ENCODE data around the gene XPR1. TPM values are rescaled to one million over a fixed set of nuclear protein-coding genes. Genes with fewer than 3 reads are reported as not detected.

Gene XPR1
- 10 to 100 TPM; 16.8 to 25.3 (median 18.8) TPM for total RNA-seq

DNA sequence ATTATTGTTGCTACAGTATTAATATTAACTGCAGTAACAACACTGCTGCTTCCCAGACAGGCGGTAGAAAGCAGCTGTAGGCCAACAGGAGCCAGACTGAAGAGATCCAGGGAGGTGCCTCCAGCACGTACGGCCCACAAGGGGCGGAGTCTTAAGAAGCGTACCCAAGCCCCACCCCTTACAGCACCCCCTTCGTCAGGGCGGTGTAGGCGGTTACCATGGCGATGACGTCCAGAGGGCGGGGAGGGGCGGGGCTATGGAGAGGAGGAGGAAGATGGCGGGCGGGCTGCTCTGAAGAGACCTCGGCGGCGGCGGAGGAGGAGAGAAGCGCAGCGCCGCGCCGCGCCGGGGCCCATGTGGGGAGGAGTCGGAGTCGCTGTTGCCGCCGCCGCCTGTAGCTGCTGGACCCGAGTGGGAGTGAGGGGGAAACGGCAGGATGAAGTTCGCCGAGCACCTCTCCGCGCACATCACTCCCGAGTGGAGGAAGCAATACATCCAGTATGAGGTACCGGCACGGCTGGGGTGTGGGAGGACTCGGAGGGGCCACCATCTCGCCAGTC lies at the start of gene XPR1:
Gene XPR1, plus strand, starts transcription at position 257 of the 560 bp plus-strand sequence. Its CDS starts 180 bp downstream, at position 437.
- DNase-seq (ENCODE audit: low spot score in 2 of 2), result peak; percentile 97
- Histone ChIP-seq H3K4me1 (peaks cover 0 to 40% (median 14%) of the 10 kb centered on the region in 4 donors), H3K9me3 (no peaks in the 10 kb centered on the region), H3K27ac (peak within 1 kb of the TSS; percentile 73 to 94 (median 90)), H3K4me3 (peak within 1 kb of the TSS; percentile 58 to 87 (median 74)), H3K27me3 (no peaks in the 10 kb centered on the region), H3K36me3 (no peaks in the 10 kb centered on the region)
- peak; percentile 54 to 97 for TF ChIP-seq EP300 (IDR thresholded peaks at IDR 0.05)
- TF ChIP-seq, protein P1, sequence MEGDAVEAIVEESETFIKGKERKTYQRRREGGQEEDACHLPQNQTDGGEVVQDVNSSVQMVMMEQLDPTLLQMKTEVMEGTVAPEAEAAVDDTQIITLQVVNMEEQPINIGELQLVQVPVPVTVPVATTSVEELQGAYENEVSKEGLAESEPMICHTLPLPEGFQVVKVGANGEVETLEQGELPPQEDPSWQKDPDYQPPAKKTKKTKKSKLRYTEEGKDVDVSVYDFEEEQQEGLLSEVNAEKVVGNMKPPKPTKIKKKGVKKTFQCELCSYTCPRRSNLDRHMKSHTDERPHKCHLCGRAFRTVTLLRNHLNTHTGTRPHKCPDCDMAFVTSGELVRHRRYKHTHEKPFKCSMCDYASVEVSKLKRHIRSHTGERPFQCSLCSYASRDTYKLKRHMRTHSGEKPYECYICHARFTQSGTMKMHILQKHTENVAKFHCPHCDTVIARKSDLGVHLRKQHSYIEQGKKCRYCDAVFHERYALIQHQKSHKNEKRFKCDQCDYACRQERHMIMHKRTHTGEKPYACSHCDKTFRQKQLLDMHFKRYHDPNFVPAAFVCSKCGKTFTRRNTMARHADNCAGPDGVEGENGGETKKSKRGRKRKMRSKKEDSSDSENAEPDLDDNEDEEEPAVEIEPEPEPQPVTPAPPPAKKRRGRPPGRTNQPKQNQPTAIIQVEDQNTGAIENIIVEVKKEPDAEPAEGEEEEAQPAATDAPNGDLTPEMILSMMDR (IDR thresholded peaks at IDR 0.05), result peak; percentile 4 to 49 (median 33)
- TF ChIP-seq POLR2A (IDR thresholded peaks at IDR 0.05), result peak; percentile 87 to 98
- WGBS, 2 donors, result 1% methylated on average over 17 to 37 of the region's 41 CpGs

DNA sequence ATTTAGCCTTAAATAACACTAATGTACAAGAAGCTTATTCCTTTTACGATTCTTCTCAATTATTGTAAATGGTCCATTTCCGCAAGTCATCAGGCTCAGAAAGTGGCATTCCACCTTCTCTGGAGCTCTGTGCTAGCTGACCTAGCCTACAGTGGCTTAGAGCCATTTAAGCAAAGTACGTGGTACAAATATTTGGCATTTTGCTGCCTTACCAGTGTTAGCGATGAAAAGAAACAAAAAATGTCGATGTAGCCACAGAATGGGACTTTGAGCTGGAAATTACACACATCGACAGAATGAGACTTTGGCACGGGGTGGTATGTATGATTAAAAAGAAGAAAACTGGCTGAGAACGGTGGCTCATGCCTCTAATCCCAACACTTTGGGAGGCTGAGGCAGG lies 47.0 kb upstream of the XPR1 start:
- TF ChIP-seq POLR2A (IDR thresholded peaks at IDR 0.05) (no peak), EP300 (IDR thresholded peaks at IDR 0.05) (no peak)
- TF ChIP-seq, protein P1 (IDR thresholded peaks at IDR 0.05), result no peak
- Histone ChIP-seq H3K9me3 (peaks cover 0 to 2% (median 0%) of the 10 kb centered on the region in 4 donors), H3K27me3 (no peaks in the 10 kb centered on the region), H3K4me1 (no peaks in the 10 kb centered on the region), H3K27ac (no peak overlapping the region), H3K36me3 (no peaks in the 10 kb centered on the region), H3K4me3 (no peak overlapping the region)
- WGBS, 2 donors, result 92 to 94% methylated on average over 8 of the region's 8 CpGs
- DNase-seq (ENCODE audit: low spot score in 2 of 2), result no peak

DNA sequence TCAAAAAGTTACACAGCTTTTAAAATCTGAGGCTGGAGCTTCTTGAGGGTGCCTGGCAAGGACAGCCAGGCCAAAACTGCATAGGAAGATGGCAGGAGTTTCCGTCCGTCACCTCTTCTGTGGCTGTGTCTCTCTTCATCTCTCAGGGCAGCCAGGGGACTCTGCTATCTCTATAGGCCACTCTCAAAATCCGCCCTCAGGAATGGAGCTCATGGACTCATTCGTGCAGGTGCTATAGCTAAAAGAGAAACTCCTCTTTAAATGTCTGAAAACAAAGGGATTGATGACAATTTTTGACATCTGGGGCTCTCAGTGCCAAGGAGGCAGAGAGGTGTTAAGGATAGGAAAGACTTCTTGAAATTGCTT lies 45.8 kb upstream of the XPR1 start:
- Histone ChIP-seq H3K27me3 (no peaks in the 10 kb centered on the region), H3K27ac (no peak overlapping the region), H3K9me3 (peaks cover 0 to 2% (median 0%) of the 10 kb centered on the region in 4 donors), H3K4me1 (no peaks in the 10 kb centered on the region), H3K4me3 (no peak overlapping the region), H3K36me3 (no peaks in the 10 kb centered on the region)
- 86 to 93% methylated on average over 4 of the region's 4 CpGs for WGBS, 2 donors
- no peak for DNase-seq (ENCODE audit: low spot score in 2 of 2)
- TF ChIP-seq EP300 (IDR thresholded peaks at IDR 0.05) (no peak), POLR2A (IDR thresholded peaks at IDR 0.05) (no peak)
- TF ChIP-seq, protein P1 (IDR thresholded peaks at IDR 0.05), result no peak

DNA sequence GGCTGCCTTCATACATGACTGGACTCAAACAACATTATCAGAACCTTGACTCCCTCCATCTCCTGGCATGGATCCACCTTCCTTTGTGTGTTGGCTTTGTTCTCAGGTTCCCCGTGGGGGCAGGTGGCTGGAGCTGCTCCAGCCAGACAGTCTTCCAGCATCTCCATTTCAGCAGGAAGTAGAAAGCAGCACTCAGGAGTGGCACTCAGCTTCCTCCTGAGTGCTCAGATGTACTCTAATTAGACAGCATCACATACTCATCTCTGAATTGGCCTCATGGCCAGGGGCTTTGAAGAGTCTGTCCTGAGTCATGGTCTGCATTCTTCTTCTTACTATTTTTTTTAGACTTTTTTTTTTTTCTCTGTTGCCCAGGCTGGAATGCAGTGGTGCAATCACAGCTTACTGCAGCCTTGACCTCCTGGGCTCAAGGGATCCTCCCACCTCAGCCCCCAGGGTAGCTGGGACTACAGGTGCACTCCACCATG lies 45.1 kb upstream of the XPR1 start:
- no peak overlapping the region for H3K4me3 ChIP-seq
- no peaks in the 10 kb centered on the region for H3K4me1 ChIP-seq
- peaks cover 0 to 2% (median 0%) of the 10 kb centered on the region in 4 donors for H3K9me3 ChIP-seq
- H3K27ac ChIP-seq, result no peak overlapping the region
- H3K27me3 ChIP-seq, result no peaks in the 10 kb centered on the region
- no peak for DNase-seq (ENCODE audit: low spot score in 2 of 2)
- H3K36me3 ChIP-seq, result no peaks in the 10 kb centered on the region
- WGBS, 2 donors, result 35 to 62% methylated on average over 1 of the region's 1 CpG
- TF ChIP-seq EP300 (IDR thresholded peaks at IDR 0.05), result no peak
- TF ChIP-seq, protein P1 (IDR thresholded peaks at IDR 0.05), result no peak
- no peak for TF ChIP-seq POLR2A (IDR thresholded peaks at IDR 0.05)

DNA sequence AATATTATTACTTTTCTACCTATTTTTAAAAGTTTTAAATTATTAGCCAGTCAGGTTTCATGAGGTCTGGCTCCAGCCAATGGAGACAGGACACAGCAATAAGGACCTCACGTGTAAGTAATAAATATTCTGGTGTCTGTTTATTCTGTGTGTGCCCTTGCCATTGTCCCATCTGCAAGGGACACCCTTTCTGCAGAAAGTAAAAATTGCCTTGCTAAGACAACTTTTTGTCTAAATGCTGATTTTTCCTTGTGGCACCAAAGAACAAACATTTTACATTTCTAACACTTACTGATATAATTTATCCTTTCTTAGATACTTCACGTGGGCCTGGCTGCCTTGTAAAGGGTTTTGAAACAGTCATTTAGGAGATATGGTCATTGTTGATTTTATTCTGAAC lies 43.7 kb upstream of the XPR1 start:
- Histone ChIP-seq H3K9me3 (peaks cover 0 to 2% (median 0%) of the 10 kb centered on the region in 4 donors), H3K27me3 (no peaks in the 10 kb centered on the region), H3K4me3 (no peak overlapping the region), H3K36me3 (no peaks in the 10 kb centered on the region), H3K4me1 (no peaks in the 10 kb centered on the region), H3K27ac (no peak overlapping the region)
- no peak for TF ChIP-seq POLR2A (IDR thresholded peaks at IDR 0.05)
- TF ChIP-seq, protein P1 (IDR thresholded peaks at IDR 0.05), result no peak
- TF ChIP-seq EP300 (IDR thresholded peaks at IDR 0.05), result no peak
- WGBS, 2 donors, result 76 to 83% methylated on average over 2 of the region's 2 CpGs
- no peak for DNase-seq (ENCODE audit: low spot score in 2 of 2)
